ENCODE data around the gene MALSU1.

Gene MALSU1

DNA sequence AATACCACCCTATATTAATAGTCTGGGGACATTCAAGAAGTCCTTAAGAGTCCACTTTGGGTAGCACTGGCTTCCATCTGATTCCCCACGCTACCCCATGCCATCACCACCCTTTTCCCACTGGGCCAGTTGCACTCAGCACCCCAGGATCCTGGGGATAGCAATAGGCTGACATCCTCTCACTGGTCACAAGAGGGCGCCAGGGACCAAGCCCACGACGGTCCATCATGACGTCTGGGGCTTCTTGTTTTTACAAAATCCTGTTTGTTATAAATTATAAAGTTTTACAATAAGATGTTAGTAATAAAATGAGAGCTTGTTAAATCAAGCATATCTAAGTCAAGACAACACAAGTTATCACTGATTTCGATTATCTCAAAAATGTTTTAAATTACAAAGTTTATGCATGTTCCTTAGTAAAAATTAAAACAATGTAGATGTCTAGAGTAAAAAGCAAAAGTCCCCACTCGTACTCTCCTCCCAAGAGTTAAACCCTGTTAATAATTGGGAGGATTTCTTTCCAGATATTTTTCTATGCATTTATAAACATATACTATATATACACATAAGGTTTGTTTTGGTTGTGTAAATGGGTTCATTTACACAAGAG lies 37.2 kb upstream of the MALSU1 start:
- H3K4me1 ChIP-seq (ENCODE audit: control insufficient read depth in 1 of 2, insufficient read depth in 1 of 2, low read depth in 1 of 2, low read length in 1 of 2) = no peaks in the 10 kb centered on the region
- H3K9me3 ChIP-seq = no peaks in the 10 kb centered on the region
- H3K36me3 ChIP-seq = no peaks in the 10 kb centered on the region
- TF ChIP-seq CTCF (IDR thresholded peaks at IDR 0.05) = peak; percentile 77
- no peak overlapping the region for H3K27ac ChIP-seq
- H3K27me3 ChIP-seq = peaks cover 28% of the 10 kb centered on the region
- no peak overlapping the region for H3K4me3 ChIP-seq (ENCODE audit: low read depth in 1 of 2, low read length in 1 of 2)

DNA sequence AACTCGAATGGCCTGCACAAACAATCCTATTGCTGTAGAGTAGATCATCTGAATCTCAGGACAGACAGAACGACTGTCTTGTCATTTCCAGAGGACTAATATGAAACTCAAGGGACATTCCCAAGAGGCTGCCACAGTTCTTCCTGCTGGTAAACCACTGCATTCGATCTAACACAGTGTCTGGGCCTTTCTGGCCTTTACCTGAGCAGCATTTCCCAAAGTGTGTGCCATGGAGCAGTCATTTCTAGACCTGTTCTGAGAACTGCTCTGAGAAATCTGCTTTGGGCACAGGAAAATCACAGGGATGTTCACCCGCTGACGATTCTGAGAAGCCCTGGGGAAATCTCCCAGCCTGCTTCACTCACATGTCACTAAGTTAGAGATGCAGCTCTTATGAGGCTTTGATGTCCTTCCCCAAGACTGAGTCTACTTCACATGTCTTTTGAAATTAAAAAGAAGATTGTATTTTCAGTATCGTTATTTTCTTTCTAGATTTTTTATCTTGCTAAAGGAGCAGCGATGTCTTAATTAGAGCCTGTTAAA lies 34.2 kb upstream of the MALSU1 start:
- Histone ChIP-seq H3K9me3 (no peaks in the 10 kb centered on the region), H3K36me3 (no peaks in the 10 kb centered on the region), H3K27me3 (no peaks in the 10 kb centered on the region), H3K27ac (no peak overlapping the region), H3K4me1 (ENCODE audit: control insufficient read depth in 1 of 2, insufficient read depth in 1 of 2, low read depth in 1 of 2, low read length in 1 of 2) (no peaks in the 10 kb centered on the region), H3K4me3 (ENCODE audit: low read depth in 1 of 2, low read length in 1 of 2) (no peak overlapping the region)
- no peak for TF ChIP-seq CTCF (IDR thresholded peaks at IDR 0.05)

DNA sequence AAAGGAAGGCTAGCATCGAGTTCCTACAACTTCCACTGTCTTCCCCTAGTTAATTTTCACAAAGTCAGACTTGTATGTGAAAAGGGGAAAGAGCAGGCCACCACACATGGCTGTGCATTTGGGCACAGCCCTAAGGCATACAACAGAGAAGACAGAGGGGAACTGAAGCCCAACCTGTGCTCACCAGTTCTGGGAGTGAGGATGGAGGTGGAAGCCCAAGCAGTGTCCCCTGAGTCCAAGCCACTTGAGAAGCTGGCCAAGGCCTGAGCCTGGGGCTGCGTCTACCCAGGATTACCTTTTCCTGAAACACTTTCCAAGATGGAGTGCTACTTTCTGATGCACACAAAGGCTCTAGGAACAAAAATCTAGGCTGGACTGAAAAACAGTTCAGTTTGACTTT lies 32.2 kb upstream of the MALSU1 start:
- no peaks in the 10 kb centered on the region for H3K27me3 ChIP-seq
- H3K4me3 ChIP-seq (ENCODE audit: low read depth in 1 of 2, low read length in 1 of 2) = no peak overlapping the region
- no peak for TF ChIP-seq CTCF (IDR thresholded peaks at IDR 0.05)
- no peak overlapping the region for H3K27ac ChIP-seq
- no peaks in the 10 kb centered on the region for H3K9me3 ChIP-seq
- H3K4me1 ChIP-seq (ENCODE audit: control insufficient read depth in 1 of 2, insufficient read depth in 1 of 2, low read depth in 1 of 2, low read length in 1 of 2) = no peaks in the 10 kb centered on the region
- H3K36me3 ChIP-seq = no peaks in the 10 kb centered on the region

DNA sequence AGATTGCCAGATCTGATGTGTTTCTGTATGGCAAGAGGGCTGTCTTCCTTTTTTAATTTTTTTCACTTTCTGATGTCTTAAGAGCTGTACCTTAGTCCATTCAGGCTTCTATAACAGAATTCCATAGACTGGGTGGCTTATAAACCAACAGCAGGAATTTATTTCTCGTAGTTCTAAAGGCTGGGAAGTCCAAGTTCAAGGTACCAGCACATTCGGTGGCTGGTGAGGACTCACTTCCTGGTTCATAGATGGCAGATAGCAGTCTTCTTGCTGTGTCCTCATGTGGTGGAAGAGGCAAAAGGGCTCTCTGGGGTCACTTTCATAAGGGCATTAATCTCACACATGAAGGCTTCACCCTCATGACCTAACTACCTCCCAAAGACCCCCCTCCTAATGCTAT lies 31.8 kb upstream of the MALSU1 start:
- no peaks in the 10 kb centered on the region for H3K27me3 ChIP-seq
- H3K9me3 ChIP-seq = no peaks in the 10 kb centered on the region
- no peak overlapping the region for H3K27ac ChIP-seq
- no peak overlapping the region for H3K4me3 ChIP-seq (ENCODE audit: low read depth in 1 of 2, low read length in 1 of 2)
- H3K36me3 ChIP-seq = no peaks in the 10 kb centered on the region
- no peak for TF ChIP-seq CTCF (IDR thresholded peaks at IDR 0.05)
- H3K4me1 ChIP-seq (ENCODE audit: control insufficient read depth in 1 of 2, insufficient read depth in 1 of 2, low read depth in 1 of 2, low read length in 1 of 2) = no peaks in the 10 kb centered on the region

- no peak overlapping the region for H3K27ac ChIP-seq
- no peaks in the 10 kb centered on the region for H3K27me3 ChIP-seq
- no peak for TF ChIP-seq CTCF (IDR thresholded peaks at IDR 0.05)
- H3K4me1 ChIP-seq (ENCODE audit: control insufficient read depth in 1 of 2, insufficient read depth in 1 of 2, low read depth in 1 of 2, low read length in 1 of 2) = peaks cover 4% of the 10 kb centered on the region in 2 experiments
- H3K4me3 ChIP-seq (ENCODE audit: low read depth in 1 of 2, low read length in 1 of 2) = no peak overlapping the region
- no peaks in the 10 kb centered on the region for H3K36me3 ChIP-seq
- no peaks in the 10 kb centered on the region for H3K9me3 ChIP-seq
These were observed 31.0 kb upstream of the MALSU1 start for GRCh38 chr7:23268167-23268566.
